Measurements from ENCODE around the gene TCEANC2. TPM values are rescaled to one million over a fixed set of nuclear protein-coding genes. Genes with fewer than 3 reads are reported as not detected.

TCEANC2 gene
- total and polyA plus RNA-seq, 3 donors from 2014 or later = 10.7 to 16.1 (median 14.1) TPM

- DNase-seq = no peak
- H3K36me3 ChIP-seq (ENCODE audit: low read depth, missing control alignments) = no peaks in the 10 kb centered on the region
- H3K27ac ChIP-seq = no peak overlapping the region
- H3K9me3 ChIP-seq = no peaks in the 10 kb centered on the region
- no peak for TF ChIP-seq CTCF (IDR thresholded peaks at IDR 0.05)
- no peak for TF ChIP-seq POLR2A (IDR thresholded peaks at IDR 0.05)
- H3K4me1 ChIP-seq = no peaks in the 10 kb centered on the region
- H3K27me3 ChIP-seq = no peaks in the 10 kb centered on the region
- intact Hi-C loops (cut with DNase I; ENCODE audit: low total_unique reads) = no loop called here
- WGBS, 2 donors = 54 to 73% methylated on average over 1 to 6 of the region's 6 CpGs
- no peak overlapping the region for H3K4me3 ChIP-seq
Measured at GRCh38 chr1:54114955-54115354, 61.5 kb downstream of the TCEANC2 start.

GRCh38 chr1:54115520-54115919, 62.1 kb downstream of the TCEANC2 start:
- Histone ChIP-seq H3K4me1 (no peaks in the 10 kb centered on the region), H3K4me3 (no peak overlapping the region), H3K27me3 (no peaks in the 10 kb centered on the region), H3K27ac (no peak overlapping the region), H3K9me3 (no peaks in the 10 kb centered on the region), H3K36me3 (ENCODE audit: low read depth, missing control alignments) (no peaks in the 10 kb centered on the region)
- intact Hi-C loops (cut with DNase I; ENCODE audit: low total_unique reads) = no loop called here
- TF ChIP-seq CTCF (IDR thresholded peaks at IDR 0.05) (no peak), POLR2A (IDR thresholded peaks at IDR 0.05) (no peak)
- DNase-seq = no peak
- WGBS, 2 donors = 97 to 98% methylated on average over 3 of the region's 3 CpGs

- H3K4me1 ChIP-seq = peaks cover 12% of the 10 kb centered on the region
- intact Hi-C loops (cut with DNase I; ENCODE audit: low total_unique reads) = no loop called here
- H3K27ac ChIP-seq = no peak overlapping the region
- no peaks in the 10 kb centered on the region for H3K9me3 ChIP-seq
- DNase-seq = no peak
- no peak overlapping the region for H3K4me3 ChIP-seq
- H3K27me3 ChIP-seq = no peaks in the 10 kb centered on the region
- 81 to 85% methylated on average over 11 of the region's 11 CpGs for WGBS, 2 donors
- TF ChIP-seq CTCF (IDR thresholded peaks at IDR 0.05) = no peak
- no peak for TF ChIP-seq POLR2A (IDR thresholded peaks at IDR 0.05)
- H3K36me3 ChIP-seq (ENCODE audit: low read depth, missing control alignments) = no peaks in the 10 kb centered on the region
Measured at GRCh38 chr1:54117815-54118563, 64.6 kb downstream of the TCEANC2 start.

- Histone ChIP-seq H3K9me3 (no peaks in the 10 kb centered on the region), H3K4me3 (no peak overlapping the region), H3K36me3 (ENCODE audit: low read depth, missing control alignments) (no peaks in the 10 kb centered on the region), H3K27ac (no peak overlapping the region), H3K27me3 (no peaks in the 10 kb centered on the region), H3K4me1 (peaks cover 12% of the 10 kb centered on the region)
- TF ChIP-seq CTCF (IDR thresholded peaks at IDR 0.05) (no peak), POLR2A (IDR thresholded peaks at IDR 0.05) (no peak)
- 84 to 92% methylated on average over 8 of the region's 8 CpGs for WGBS, 2 donors
- DNase-seq = no peak
- intact Hi-C loops (cut with DNase I; ENCODE audit: low total_unique reads) = no loop called here
Measured at GRCh38 chr1:54118704-54119103, 65.3 kb downstream of the TCEANC2 start.

Data from testis (tissue), 3 donors.